ENCODE results near the gene RALGAPA1. TPM values are rescaled to one million over a fixed set of nuclear protein-coding genes. Genes with fewer than 3 reads are reported as not detected.
"Not testable (repeated sequence)": the region's sequence is repeated elsewhere in the genome, so short reads cannot be mapped to it uniquely, and the experiment has no call there.

Gene RALGAPA1
- total RNA-seq, 1 donor from 2014 or later: 47.9 TPM

DNA sequence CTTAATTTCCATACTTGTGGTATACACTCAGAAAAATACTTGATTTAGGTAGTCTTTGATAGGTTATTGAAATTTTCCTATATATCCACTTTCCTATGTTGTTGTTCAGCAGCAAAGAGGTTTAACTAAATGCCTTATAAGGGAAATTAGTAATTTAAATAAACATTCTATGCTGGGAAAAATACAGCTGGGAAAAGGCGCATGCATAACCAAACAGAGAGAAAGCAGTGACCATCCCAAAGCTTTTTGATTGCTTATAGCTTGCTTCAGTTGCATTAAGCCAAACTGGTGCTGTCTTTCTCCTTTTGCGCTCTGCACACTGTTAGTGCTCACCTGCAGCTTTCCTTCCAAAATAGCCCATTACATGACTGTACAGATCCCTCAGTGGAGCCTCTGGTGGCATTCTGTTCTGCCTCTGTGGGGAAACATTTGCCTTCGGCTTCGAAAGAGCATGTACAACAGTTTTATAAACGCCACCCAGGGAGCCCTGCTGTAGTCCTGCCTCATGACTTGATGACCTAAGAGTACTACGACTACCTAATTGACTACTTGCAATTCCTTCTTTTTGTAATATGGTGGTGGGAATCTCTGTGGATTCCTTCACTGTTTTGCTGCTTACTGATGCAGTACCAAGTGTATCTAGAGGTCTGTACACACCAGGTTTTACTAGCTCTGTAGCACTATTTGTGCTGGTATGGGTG, 120.8 kb downstream of the RALGAPA1 start:
- Mint-ChIP-seq H3K4me1 (ENCODE audit: unreplicated experiment) (peaks cover 11% of the 10 kb centered on the region), H3K9me3 (ENCODE audit: unreplicated experiment) (no peaks in the 10 kb centered on the region), H3K36me3 (ENCODE audit: unreplicated experiment) (peaks cover 21% of the 10 kb centered on the region), H3K4me3 (ENCODE audit: unreplicated experiment) (no peak overlapping the region), H3K27ac (ENCODE audit: unreplicated experiment) (no peak overlapping the region), H3K27me3 (ENCODE audit: unreplicated experiment) (no peaks in the 10 kb centered on the region)
- DNase-seq (ENCODE audit: extremely low spot score, unreplicated experiment): no peak
- TF ChIP-seq, protein P1, sequence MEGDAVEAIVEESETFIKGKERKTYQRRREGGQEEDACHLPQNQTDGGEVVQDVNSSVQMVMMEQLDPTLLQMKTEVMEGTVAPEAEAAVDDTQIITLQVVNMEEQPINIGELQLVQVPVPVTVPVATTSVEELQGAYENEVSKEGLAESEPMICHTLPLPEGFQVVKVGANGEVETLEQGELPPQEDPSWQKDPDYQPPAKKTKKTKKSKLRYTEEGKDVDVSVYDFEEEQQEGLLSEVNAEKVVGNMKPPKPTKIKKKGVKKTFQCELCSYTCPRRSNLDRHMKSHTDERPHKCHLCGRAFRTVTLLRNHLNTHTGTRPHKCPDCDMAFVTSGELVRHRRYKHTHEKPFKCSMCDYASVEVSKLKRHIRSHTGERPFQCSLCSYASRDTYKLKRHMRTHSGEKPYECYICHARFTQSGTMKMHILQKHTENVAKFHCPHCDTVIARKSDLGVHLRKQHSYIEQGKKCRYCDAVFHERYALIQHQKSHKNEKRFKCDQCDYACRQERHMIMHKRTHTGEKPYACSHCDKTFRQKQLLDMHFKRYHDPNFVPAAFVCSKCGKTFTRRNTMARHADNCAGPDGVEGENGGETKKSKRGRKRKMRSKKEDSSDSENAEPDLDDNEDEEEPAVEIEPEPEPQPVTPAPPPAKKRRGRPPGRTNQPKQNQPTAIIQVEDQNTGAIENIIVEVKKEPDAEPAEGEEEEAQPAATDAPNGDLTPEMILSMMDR (IDR thresholded peaks at IDR 0.05): no peak

DNA sequence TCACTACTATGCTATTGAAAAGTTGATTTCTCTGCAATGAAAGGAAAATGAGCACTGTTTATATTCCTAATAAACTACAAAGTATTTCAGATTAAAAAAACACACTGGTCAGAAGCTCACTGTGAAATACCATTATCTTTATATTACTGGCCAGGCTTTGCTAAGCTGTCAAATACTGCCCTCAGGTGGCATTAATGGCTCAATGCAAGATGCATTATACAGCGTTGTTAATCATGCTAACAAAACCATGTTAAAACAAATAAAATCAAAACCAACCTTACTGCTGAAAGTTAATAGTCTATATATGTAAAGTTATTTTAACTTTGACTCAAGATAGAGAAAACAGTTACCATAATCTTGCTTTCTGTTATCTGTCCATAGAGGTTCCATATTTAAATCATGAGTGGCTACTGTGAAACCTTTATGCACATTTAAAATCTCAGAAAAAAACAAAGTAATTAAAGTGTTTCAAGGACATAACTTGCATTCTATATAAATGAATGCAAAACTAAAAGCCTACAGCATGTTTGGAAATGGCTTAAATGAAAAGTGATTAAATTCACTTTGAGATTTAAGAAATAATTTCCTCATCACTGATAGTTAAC, 121.7 kb downstream of the RALGAPA1 start:
- TF ChIP-seq, protein P1 (IDR thresholded peaks at IDR 0.05): peak; percentile 87
- no peak for DNase-seq (ENCODE audit: extremely low spot score, unreplicated experiment)
- H3K9me3 Mint-ChIP-seq (ENCODE audit: unreplicated experiment): no peaks in the 10 kb centered on the region
- H3K27me3 Mint-ChIP-seq (ENCODE audit: unreplicated experiment): no peaks in the 10 kb centered on the region
- H3K36me3 Mint-ChIP-seq (ENCODE audit: unreplicated experiment): peaks cover 21% of the 10 kb centered on the region
- no peak overlapping the region for H3K27ac Mint-ChIP-seq (ENCODE audit: unreplicated experiment)
- H3K4me3 Mint-ChIP-seq (ENCODE audit: unreplicated experiment): no peak overlapping the region
- peaks cover 11% of the 10 kb centered on the region for H3K4me1 Mint-ChIP-seq (ENCODE audit: unreplicated experiment)

DNA sequence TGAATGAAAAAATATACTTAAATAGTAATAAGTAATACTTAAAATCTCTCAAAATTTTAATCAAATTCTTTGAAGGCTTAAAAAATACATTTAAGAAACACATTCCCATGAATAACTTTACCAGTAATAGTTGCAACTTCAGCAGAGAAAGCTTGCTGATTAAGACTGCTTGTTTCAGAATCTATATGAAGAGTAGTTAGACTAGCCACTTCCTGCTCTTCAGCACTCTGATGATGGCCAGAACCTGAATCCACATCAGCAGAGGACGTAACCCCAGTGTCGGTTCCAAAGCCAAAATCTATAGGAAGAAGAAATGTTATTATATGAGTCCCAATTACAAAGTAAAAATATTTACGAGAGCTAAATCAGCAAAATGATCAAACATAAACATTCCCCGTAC, 125.4 kb downstream of the RALGAPA1 start:
- H3K27me3 Mint-ChIP-seq (ENCODE audit: unreplicated experiment); DNase-seq (ENCODE audit: extremely low spot score, unreplicated experiment); H3K9me3 Mint-ChIP-seq (ENCODE audit: unreplicated experiment); H3K4me3 Mint-ChIP-seq (ENCODE audit: unreplicated experiment); H3K27ac Mint-ChIP-seq (ENCODE audit: unreplicated experiment): not testable (repeated sequence)
- Mint-ChIP-seq H3K36me3 (ENCODE audit: unreplicated experiment) (peaks cover 20% of the 10 kb centered on the region), H3K4me1 (ENCODE audit: unreplicated experiment) (peaks cover 11% of the 10 kb centered on the region)

DNA sequence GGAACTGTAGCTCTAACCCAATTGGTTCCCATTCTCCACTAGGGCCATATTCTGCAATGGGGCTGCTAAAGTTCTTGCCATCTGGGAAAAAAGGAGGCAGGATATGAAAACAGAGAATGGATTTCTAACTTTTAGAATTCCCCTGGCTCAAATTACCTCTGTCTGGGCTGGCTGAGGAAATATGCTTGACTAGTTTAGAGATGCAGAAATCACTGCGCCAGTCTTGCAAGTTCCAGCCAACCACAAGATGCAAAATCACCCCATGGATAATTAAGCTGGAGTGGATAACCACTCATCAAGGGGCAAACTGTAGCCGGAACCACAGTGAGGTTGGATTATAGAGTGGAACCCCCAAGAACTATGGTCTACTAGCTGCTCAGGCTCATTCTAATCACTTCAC, 126.3 kb downstream of the RALGAPA1 start:
- H3K4me3 Mint-ChIP-seq (ENCODE audit: unreplicated experiment): no peak overlapping the region

DNA sequence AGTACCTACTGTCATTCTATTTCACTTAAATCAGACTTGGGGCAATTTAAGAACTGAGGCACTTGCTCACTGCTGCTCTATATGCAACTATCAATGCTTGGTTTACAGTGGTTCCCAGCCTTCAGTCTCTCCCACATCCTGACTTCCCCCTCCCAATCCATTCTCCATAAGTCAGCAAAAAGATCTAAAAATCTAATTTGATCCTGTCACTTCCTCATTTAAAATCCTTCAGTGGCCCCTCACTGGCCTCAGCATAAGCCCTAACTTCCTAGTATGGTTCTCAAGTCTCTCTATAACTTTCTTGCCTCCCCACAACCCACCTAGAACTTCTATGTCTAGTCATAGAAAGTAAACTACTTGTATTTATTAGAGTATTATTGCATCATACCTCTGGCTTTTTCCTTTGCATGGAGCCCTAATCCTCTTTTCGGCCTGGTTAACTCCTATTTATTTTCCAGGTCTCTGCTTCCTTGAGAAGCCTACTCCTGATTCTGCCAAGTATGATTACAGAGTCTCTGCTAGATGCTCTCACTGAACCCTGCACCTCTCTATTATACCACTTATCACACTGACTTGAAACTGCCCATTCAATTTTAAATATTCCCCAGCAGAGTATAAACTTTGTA, 130.6 kb downstream of the RALGAPA1 start:
- no peaks in the 10 kb centered on the region for H3K4me1 Mint-ChIP-seq (ENCODE audit: unreplicated experiment)
- TF ChIP-seq, protein P1 (IDR thresholded peaks at IDR 0.05): no peak
- no peaks in the 10 kb centered on the region for H3K9me3 Mint-ChIP-seq (ENCODE audit: unreplicated experiment)
- no peak overlapping the region for H3K27ac Mint-ChIP-seq (ENCODE audit: unreplicated experiment)
- no peaks in the 10 kb centered on the region for H3K27me3 Mint-ChIP-seq (ENCODE audit: unreplicated experiment)
- DNase-seq (ENCODE audit: extremely low spot score, unreplicated experiment): no peak
- H3K4me3 Mint-ChIP-seq (ENCODE audit: unreplicated experiment): no peak overlapping the region
- peaks cover 30% of the 10 kb centered on the region for H3K36me3 Mint-ChIP-seq (ENCODE audit: unreplicated experiment)

More for the DNA sequence above, 126.3 kb downstream of the RALGAPA1 start:
- peaks cover 2% of the 10 kb centered on the region for H3K4me1 Mint-ChIP-seq (ENCODE audit: unreplicated experiment)
- no peak for DNase-seq (ENCODE audit: extremely low spot score, unreplicated experiment)
- no peak overlapping the region for H3K27ac Mint-ChIP-seq (ENCODE audit: unreplicated experiment)
- peaks cover 23% of the 10 kb centered on the region for H3K36me3 Mint-ChIP-seq (ENCODE audit: unreplicated experiment)
- no peaks in the 10 kb centered on the region for H3K9me3 Mint-ChIP-seq (ENCODE audit: unreplicated experiment)
- H3K27me3 Mint-ChIP-seq (ENCODE audit: unreplicated experiment): no peaks in the 10 kb centered on the region
- TF ChIP-seq, protein P1 (IDR thresholded peaks at IDR 0.05): no peak

Data from osteocyte (in vitro differentiated cells).